Measurements from ENCODE around the gene BFSP1. TPM values are rescaled to one million over a fixed set of nuclear protein-coding genes. Genes with fewer than 3 reads are reported as not detected.
A peak's percentile ranks its signal among the peaks of the same experiment; 100 is the strongest.

The BFSP1 gene
- polyA plus RNA-seq, 4 donors = 3.3 to 3.5 (median 3.5) TPM

GRCh38 chr20:17524560-17524959 is 6.6 kb downstream of the BFSP1 start:
- no peak for DNase-seq (ENCODE audit: low read depth in 4 of 4, low spot score in 2 of 4)

GRCh38 chr20:17523326-17523725 is 7.9 kb downstream of the BFSP1 start:
- no peak for DNase-seq (ENCODE audit: low read depth in 4 of 4, low spot score in 2 of 4)

GRCh38 chr20:17522528-17522927 is 8.7 kb downstream of the BFSP1 start:
- DNase-seq (ENCODE audit: low read depth in 4 of 4, low spot score in 2 of 4) = no peak

- DNase-seq (ENCODE audit: low read depth in 4 of 4, low spot score in 2 of 4) = no peak
Measured at GRCh38 chr20:17520583-17520982, 10.6 kb downstream of the BFSP1 start.

- DNase-seq (ENCODE audit: low read depth in 4 of 4, low spot score in 2 of 4) = no peak
Measured at GRCh38 chr20:17519606-17520285, 11.4 kb downstream of the BFSP1 start.

- DNase-seq (ENCODE audit: low read depth in 4 of 4, low spot score in 2 of 4) = no peak
Measured at GRCh38 chr20:17518339-17519052, 12.7 kb downstream of the BFSP1 start.

- DNase-seq (ENCODE audit: low read depth in 4 of 4, low spot score in 2 of 4) = no peak
Measured at GRCh38 chr20:17515053-17515452, 16.1 kb downstream of the BFSP1 start.

- DNase-seq (ENCODE audit: low read depth in 4 of 4, low spot score in 2 of 4) = no peak
Measured at GRCh38 chr20:17513939-17514338, 17.2 kb downstream of the BFSP1 start.

GRCh38 chr20:17511401-17511800 is 19.8 kb downstream of the BFSP1 start:
- DNase-seq (ENCODE audit: low read depth in 4 of 4, low spot score in 2 of 4) = no peak

GRCh38 chr20:17510548-17510947 is 20.6 kb downstream of the BFSP1 start:
- no peak for DNase-seq (ENCODE audit: low read depth in 4 of 4, low spot score in 2 of 4)

- DNase-seq (ENCODE audit: low read depth in 4 of 4, low spot score in 2 of 4) = no peak
Measured at GRCh38 chr20:17508756-17509155, 22.4 kb downstream of the BFSP1 start.

- DNase-seq (ENCODE audit: low read depth in 4 of 4, low spot score in 2 of 4) = no peak
Measured at GRCh38 chr20:17507531-17507930, 23.6 kb downstream of the BFSP1 start.

GRCh38 chr20:17507032-17507431 is 24.1 kb downstream of the BFSP1 start:
- no peak for DNase-seq (ENCODE audit: low read depth in 4 of 4, low spot score in 2 of 4)

- no peak for DNase-seq (ENCODE audit: low read depth in 4 of 4, low spot score in 2 of 4)
Measured at GRCh38 chr20:17505636-17506517, 25.3 kb downstream of the BFSP1 start.

GRCh38 chr20:17504898-17505635 is 26.1 kb downstream of the BFSP1 start:
- DNase-seq (ENCODE audit: low read depth in 4 of 4, low spot score in 2 of 4) = peak; percentile 56 to 77 (median 60)

GRCh38 chr20:17504066-17504897 is 26.9 kb downstream of the BFSP1 start:
- no peak for DNase-seq (ENCODE audit: low read depth in 4 of 4, low spot score in 2 of 4)

GRCh38 chr20:17503301-17504065 is 27.7 kb downstream of the BFSP1 start:
- no peak for DNase-seq (ENCODE audit: low read depth in 4 of 4, low spot score in 2 of 4)

GRCh38 chr20:17502105-17502504 is 29.1 kb downstream of the BFSP1 start:
- DNase-seq (ENCODE audit: low read depth in 4 of 4, low spot score in 2 of 4) = no peak

GRCh38 chr20:17501701-17502100 is 29.5 kb downstream of the BFSP1 start:
- DNase-seq (ENCODE audit: low read depth in 4 of 4, low spot score in 2 of 4) = no peak

All from left renal cortex interstitium (tissue), 4 donors.